Panc1 (cell line): ENCODE results near the gene FGL2. TPM values are rescaled to one million over a fixed set of nuclear protein-coding genes. Genes with fewer than 3 reads are reported as not detected.

Source experiments
- total RNA-seq: library from RNA; stranded (reverse); gene quantifications from one replicate; pipeline ENCODE4 v1.2.1, GENCODE V29; 2021; ENCODE audit not compliant: unreplicated experiment

Gene FGL2
- total RNA-seq, 1 experiment from 2014 or later, result not detected

Other genes with a start within 250 kb of the FGL2 start
- not detected for gene SPDYE17, start 167.5 kb downstream of the FGL2 start, total RNA-seq
- not detected for gene SPDYE18, start 137.3 kb downstream of the FGL2 start, total RNA-seq
- 1.2 TPM for gene CCDC146, start 77.2 kb downstream of the FGL2 start, total RNA-seq
- gene GSAP, start 216.5 kb upstream of the FGL2 start, total RNA-seq, result 0.85 TPM